Cardiac fibroblast (primary cell): ENCODE results near the gene ZNF646.

Source experiments
- DNase-seq, 2 donors: peaks; one replicate each; pipeline versions ENCODE4 v3.0.0 to v3.0.0-alpha.2; 2010; ENCODE audit warnings: low read depth in 2 of 2
- H3K4me3 ChIP-seq, 2 donors: replicated peaks in 1 of 2; 1 replicate in 1 of 2; 2 replicates in 1 of 2; pipeline ENCODE4 v1.5.1; 2011; ENCODE audit warnings: low read depth in 2 of 2, low read length in 2 of 2, mild to moderate bottlenecking in 2 of 2, moderate library complexity in 1 of 2
- TF ChIP-seq, protein P1 (sequence below): IDR thresholded peaks from one replicate; pipeline ENCODE4 v1.5.1; 2011; ENCODE audit warnings: low read depth, mild to moderate bottlenecking, low read length, inconsistent platforms

ZNF646 gene

DNA sequence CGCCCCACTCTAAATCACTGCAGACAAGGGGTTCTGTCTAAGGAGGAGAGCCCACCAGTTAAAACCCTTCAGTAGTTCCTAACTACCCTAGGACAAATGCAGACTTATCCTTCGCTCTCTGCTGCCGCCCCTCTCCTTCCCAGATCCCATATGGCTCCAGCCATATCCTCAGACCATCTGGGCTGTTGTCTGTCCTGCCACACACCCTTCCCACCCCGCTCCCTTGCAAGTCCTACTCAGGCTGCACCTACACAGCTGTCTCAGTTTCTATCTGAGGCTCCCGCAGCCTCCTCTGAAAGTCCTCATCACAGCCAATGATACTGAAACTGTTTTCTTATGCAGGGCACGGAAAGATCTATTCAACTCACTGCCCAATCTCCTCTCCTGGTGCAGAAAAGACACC lies 33.2 kb downstream of the ZNF646 start:
- TF ChIP-seq, protein P1, sequence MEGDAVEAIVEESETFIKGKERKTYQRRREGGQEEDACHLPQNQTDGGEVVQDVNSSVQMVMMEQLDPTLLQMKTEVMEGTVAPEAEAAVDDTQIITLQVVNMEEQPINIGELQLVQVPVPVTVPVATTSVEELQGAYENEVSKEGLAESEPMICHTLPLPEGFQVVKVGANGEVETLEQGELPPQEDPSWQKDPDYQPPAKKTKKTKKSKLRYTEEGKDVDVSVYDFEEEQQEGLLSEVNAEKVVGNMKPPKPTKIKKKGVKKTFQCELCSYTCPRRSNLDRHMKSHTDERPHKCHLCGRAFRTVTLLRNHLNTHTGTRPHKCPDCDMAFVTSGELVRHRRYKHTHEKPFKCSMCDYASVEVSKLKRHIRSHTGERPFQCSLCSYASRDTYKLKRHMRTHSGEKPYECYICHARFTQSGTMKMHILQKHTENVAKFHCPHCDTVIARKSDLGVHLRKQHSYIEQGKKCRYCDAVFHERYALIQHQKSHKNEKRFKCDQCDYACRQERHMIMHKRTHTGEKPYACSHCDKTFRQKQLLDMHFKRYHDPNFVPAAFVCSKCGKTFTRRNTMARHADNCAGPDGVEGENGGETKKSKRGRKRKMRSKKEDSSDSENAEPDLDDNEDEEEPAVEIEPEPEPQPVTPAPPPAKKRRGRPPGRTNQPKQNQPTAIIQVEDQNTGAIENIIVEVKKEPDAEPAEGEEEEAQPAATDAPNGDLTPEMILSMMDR: no peak
- no peak overlapping the region for H3K4me3 ChIP-seq
- DNase-seq: no peak

DNA sequence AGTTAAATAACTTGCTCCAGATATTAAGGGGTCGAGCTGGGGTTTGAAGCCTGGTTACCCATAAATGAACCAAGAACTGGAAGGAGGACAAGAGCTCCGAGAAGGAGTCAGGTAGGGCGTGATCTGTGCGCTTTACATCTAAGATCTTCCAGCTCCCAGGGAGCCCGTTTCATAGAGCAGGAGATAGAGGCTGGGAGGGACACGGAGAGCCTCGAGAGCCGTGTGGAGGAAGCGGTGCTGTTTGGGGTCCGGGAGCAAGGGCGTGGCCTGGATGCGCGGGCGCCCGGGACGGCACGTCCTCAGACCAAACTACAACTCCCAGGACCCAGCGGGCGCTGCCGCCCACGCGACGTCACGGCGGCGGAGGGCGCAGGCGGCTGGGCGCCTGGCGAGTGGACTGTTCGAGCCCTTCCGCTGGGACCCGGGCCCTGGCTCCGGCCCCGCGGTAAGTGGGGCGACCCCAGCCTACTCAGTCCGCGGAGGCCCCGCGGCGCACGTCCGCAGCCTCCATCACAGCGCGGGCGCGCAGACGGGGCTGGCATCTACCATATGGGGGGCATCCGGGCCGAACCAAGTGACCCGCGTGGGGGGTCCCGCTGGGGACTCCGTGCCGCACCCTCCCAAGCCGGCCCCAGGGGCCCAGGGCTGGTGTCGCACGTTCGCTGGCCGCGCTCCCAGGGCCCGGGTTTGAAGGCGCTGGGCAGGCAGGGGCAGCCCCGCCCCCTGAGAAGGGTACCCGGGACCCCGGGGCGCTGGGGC lies 34.0 kb downstream of the ZNF646 start, which contains the start of gene BCKDK:
Gene BCKDK (plus strand): TSS at position 352 of the 759 bp plus-strand sequence. CDS start 838 bp downstream, outside the sequence.
- H3K4me3 ChIP-seq: peak within 1 kb of the TSS; percentile 81 to 95
- TF ChIP-seq, protein P1: no peak
- DNase-seq: peak; percentile 66 to 73

DNA sequence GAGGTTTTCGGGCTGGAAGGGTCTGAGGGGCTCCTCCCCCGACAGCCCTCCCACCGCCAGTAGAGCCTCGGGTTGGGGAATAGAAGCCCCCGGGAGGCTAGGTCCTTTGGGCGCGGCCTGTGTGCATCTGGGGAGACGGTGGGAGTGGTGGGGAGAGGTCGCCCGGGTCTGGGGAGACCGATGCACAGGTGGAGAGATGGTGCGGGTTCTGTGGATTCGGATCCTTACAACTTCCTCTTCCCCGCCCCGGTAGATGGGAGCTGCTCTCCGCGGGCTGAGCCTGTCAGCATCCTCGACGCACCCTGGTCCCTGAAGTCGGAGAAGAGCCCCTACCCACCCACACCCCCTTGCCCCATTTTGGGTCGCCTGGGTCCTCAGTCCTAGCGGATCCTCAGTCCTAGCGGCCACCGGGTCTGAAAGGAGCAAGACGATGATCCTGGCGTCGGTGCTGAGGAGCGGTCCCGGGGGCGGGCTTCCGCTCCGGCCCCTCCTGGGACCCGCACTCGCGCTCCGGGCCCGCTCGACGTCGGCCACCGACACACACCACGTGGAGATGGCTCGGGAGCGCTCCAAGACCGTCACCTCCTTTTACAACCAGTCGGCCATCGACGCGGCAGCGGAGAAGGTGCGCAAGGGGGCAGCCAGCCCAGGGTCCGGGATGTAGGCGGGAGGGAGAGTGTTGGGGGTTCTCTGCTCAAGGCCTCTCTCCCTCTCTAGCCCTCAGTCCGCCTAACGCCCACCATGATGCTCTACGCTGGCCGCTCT lies 34.8 kb downstream of the ZNF646 start:
- TF ChIP-seq, protein P1: no peak
- DNase-seq: no peak
- H3K4me3 ChIP-seq: peak overlapping the region; percentile 81 to 95

DNA sequence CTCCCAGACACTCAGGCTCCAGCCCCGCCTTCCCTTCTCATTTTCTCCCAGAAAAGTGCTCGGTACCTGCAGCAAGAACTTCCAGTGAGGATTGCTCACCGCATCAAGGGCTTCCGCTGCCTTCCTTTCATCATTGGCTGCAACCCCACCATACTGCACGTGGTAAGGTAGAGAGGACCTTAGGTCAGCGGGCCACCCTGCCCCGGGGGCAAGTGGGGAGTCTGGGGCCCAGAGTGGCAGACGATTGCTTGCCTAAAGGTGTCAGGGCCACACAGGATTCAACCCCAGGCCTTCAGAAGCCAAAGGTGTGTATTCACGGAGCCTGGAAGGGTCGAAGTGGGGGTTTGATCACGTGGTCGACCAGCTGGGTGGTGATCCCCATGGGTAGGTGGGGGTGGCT lies 35.4 kb downstream of the ZNF646 start:
- TF ChIP-seq, protein P1: no peak
- H3K4me3 ChIP-seq: peak overlapping the region in 1 of 2 donors; percentile 95

DNA sequence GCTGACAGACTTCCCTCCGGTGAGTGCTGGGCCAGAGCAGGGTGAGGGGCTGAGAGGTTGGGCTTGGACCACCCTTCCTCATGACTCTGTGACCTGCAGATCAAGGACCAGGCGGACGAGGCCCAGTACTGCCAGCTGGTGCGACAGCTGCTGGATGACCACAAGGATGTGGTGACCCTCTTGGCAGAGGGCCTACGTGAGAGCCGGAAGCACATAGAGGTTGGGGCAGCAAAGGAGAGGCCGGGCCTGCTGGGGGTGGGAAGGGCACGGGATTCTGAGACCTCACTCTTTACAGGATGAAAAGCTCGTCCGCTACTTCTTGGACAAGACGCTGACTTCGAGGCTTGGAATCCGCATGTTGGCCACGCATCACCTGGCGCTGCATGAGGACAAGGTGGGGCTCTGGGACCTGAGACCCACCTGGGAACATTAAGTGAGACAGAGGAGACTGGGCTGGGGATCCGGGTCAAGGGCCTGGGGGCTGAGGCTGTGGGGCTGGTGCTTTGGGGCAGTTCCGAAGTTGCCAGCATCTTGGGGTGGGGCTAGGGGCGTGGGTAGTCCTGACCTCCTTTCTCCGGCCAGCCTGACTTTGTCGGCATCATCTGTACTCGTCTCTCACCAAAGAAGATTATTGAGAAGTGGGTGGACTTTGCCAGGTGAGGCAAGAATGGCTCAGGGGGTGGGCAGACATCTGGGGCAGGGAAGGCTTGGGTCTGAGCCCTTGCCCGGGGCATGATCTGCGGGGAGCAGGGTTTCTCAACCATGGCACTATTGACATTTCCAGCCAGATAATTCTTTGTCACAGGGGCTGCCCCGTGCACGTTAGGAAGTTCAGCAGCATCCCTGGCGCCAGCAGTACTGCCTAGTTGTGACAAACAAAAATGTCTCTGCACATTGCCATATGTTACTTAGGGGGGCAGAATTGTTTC lies 36.1 kb downstream of the ZNF646 start:
- TF ChIP-seq, protein P1: no peak
- DNase-seq: no peak
- H3K4me3 ChIP-seq: no peak overlapping the region

More for the DNA sequence above, 35.4 kb downstream of the ZNF646 start:
- no peak for DNase-seq

DNA sequence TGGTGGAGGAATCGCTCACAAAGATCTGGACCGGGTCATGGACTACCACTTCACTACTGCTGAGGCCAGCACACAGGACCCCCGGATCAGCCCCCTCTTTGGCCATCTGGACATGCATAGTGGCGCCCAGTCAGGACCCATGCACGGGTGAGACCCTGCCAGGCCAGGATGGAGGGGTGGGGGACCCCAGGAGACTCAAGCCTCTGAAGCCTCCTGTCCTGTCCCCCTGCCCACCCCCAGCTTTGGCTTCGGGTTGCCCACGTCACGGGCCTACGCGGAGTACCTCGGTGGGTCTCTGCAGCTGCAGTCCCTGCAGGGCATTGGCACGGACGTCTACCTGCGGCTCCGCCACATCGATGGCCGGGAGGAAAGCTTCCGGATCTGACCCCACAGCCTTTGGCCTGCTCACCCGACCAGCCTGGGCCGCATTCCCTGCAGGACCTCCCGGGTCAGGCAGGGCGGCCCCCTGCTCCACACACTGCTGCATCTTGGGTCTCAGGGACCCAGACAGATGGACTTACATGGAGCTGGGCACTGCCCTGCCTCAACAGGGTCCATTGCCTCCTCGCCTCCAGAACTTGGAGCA lies 37.8 kb downstream of the ZNF646 start:
- TF ChIP-seq, protein P1: no peak
- DNase-seq: no peak
- no peak overlapping the region for H3K4me3 ChIP-seq
